ENCODE data around the gene PLEKHA7. TPM values are rescaled to one million over a fixed set of nuclear protein-coding genes. Genes with fewer than 3 reads are reported as not detected.

Gene PLEKHA7
- total and polyA plus RNA-seq, 2 of the 4 experiments (the other 2 are of a cell fraction) = 0.12 TPM; not detected in 1

GRCh38 chr11:16820324-16821092, 193.7 kb downstream of the PLEKHA7 start:
- TF ChIP-seq RAD21 (IDR thresholded peaks at IDR 0.05; ENCODE audit: low read length) (peak; percentile 63), CTCF (conservative IDR thresholded peaks at IDR 0.05; ENCODE audit: low read depth, low read length) (peak; percentile 79), SMC3 (IDR thresholded peaks at IDR 0.05; ENCODE audit: low read depth, low read length) (peak; percentile 52), MAZ (IDR thresholded peaks at IDR 0.05; ENCODE audit: borderline replicate concordance, low read depth, low read length) (no peak)
- TF ChIP-seq, protein P1, sequence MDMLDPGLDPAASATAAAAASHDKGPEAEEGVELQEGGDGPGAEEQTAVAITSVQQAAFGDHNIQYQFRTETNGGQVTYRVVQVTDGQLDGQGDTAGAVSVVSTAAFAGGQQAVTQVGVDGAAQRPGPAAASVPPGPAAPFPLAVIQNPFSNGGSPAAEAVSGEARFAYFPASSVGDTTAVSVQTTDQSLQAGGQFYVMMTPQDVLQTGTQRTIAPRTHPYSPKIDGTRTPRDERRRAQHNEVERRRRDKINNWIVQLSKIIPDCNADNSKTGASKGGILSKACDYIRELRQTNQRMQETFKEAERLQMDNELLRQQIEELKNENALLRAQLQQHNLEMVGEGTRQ (IDR thresholded peaks at IDR 0.05; ENCODE audit: low read depth, low read length) = no peak
- Histone ChIP-seq H3K9ac (ENCODE audit: low read depth, low read length) (no peak overlapping the region), H3K23ac (ENCODE audit: low read depth, low read length) (no peak overlapping the region), H2BK20ac (ENCODE audit: low read depth, low read length) (no peak overlapping the region), H3K9me1 (ENCODE audit: insufficient read depth, low read length) (no peaks in the 10 kb centered on the region), H3K4me2 (ENCODE audit: low read depth, low read length) (no peak overlapping the region), H3K36me3 (ENCODE audit: control insufficient read depth, insufficient read depth, low read length) (no peaks in the 10 kb centered on the region), H3K18ac (ENCODE audit: low read depth, low read length) (no peak overlapping the region), H4K8ac (ENCODE audit: low read depth in 2 of 2, low read length in 2 of 2) (no peak overlapping the region), H2BK5ac (ENCODE audit: low read depth, low read length, poor library complexity, severe bottlenecking) (no peak overlapping the region), H3K4ac (ENCODE audit: low read depth, low read length) (no peak overlapping the region), H3K27ac (ENCODE audit: insufficient read depth, low read length) (no peak overlapping the region), H3K27me3 (ENCODE audit: control insufficient read depth, insufficient read depth, low read length) (peaks cover 29% of the 10 kb centered on the region), H4K20me1 (ENCODE audit: insufficient read depth, low read length) (no peaks in the 10 kb centered on the region), H3K4me1 (ENCODE audit: control insufficient read depth, insufficient read depth, low read length) (no peaks in the 10 kb centered on the region), H3K14ac (replicated peaks; ENCODE audit: low read depth, low read length) (no peak overlapping the region), H2AK5ac (ENCODE audit: low read depth, low read length) (no peak overlapping the region), H2AK9ac (replicated peaks; ENCODE audit: low read depth, low read length, poor library complexity) (no peak overlapping the region), H3K79me1 (ENCODE audit: low read depth in 1 of 2, low read length in 2 of 2) (no peaks in the 10 kb centered on the region), H3K56ac (ENCODE audit: extremely low read depth, insufficient read depth, low read length) (no peak overlapping the region), H3K4me3 (ENCODE audit: insufficient read depth, low read depth, low read length) (no peak overlapping the region), H4K91ac (ENCODE audit: insufficient read depth, low read depth, low read length) (no peak overlapping the region), H2BK120ac (ENCODE audit: low read depth, low read length) (no peak overlapping the region), H3K9me3 (ENCODE audit: control insufficient read depth, insufficient read depth, low read length) (no peaks in the 10 kb centered on the region), H2AFZ (replicated peaks; ENCODE audit: low read length, poor library complexity) (peak overlapping the region; percentile 19), H4K5ac (ENCODE audit: low read depth, low read length) (no peak overlapping the region), H2BK15ac (ENCODE audit: low read depth, low read length) (no peak overlapping the region)
- POLR2A ChIA-PET (ENCODE audit: unreplicated experiment) = interaction anchor here (0.6 kb wide), 1 partner anchor 43 kb away, joined by 3 read pairs; no protein-coding TSS in a partner anchor
- dilution Hi-C loops (cut with HindIII; ENCODE audit: low sequenced_read_pairs, unreplicated experiment) (no loop called here), in situ Hi-C loops (cut with MboI; ENCODE audit: low sequenced_read_pairs) (no loop called here), intact Hi-C loops (cut with micrococcal nuclease) (loop anchor here (1.0 to 10.0 kb wide), 2 partner anchors 243 to 684 kb away; no protein-coding TSS in a partner anchor)
- ATAC-seq (ENCODE audit: low read depth) (peak; percentile 89), DNase-seq (peak; percentile 61)
- WGBS, 2 experiments (ENCODE audit: extremely low coverage in 2 of 2, insufficient read length in 1 of 2) = 0% methylated on average over 1 of the region's 8 CpGs; no CpG with 5 or more reads in 1 of the 2 experiments
- no TSS peak for BruUV-seq (replicated peaks)
- CTCF ChIA-PET = interaction anchor here (0.7 to 1.4 kb wide), 11 partner anchors 10 to 707 kb away, joined by 3 to 10 read pairs (median 3); no protein-coding TSS in a partner anchor
